WTC11 (cell line): Measurements from ENCODE around the gene RAP2C. TPM values are rescaled to one million over a fixed set of nuclear protein-coding genes. Genes with fewer than 3 reads are reported as not detected.

ENCODE experiments used
- ATAC-seq: fragments of 200-7000 bp; cut with Tn5 transposase; 2 replicates; pipeline ENCODE4 v1.10.0; 2021; ENCODE audit warnings: mild to moderate bottlenecking, moderate library complexity
- CTCF ChIA-PET: fragments of 300-600 bp; sonication (Branson Sonifier 250); formaldehyde crosslinking; loops from one replicate; lab custom pipeline; 2021; ENCODE audit warnings: antibody characterized with exemption; lab: Charles Lee
- POLR2A ChIA-PET: fragments of 350-600 bp; sonication (Branson Sonifier 250); formaldehyde crosslinking; loops from one replicate; lab custom pipeline; 2021; ENCODE audit warnings: antibody characterized with exemption; lab: Charles Lee
- DNase-seq: peaks from one replicate; pipeline ENCODE4 v3.0.0; 2021; ENCODE audit warnings: low spot score
- H3K27ac Mint-ChIP-seq: 2 replicates; pipeline ENCODE4 v1.8.0; 2021; ENCODE audit warnings: mixed read lengths
- H3K27me3 Mint-ChIP-seq: 2 replicates; pipeline ENCODE4 v1.8.0; 2021; ENCODE audit warnings: low read depth, mild to moderate bottlenecking, moderate library complexity, mixed read lengths
- H3K36me3 Mint-ChIP-seq: 2 replicates; pipeline ENCODE4 v1.8.0; 2021; ENCODE audit warnings: mixed read lengths
- H3K4me1 Mint-ChIP-seq: 2 replicates; pipeline ENCODE4 v1.8.0; 2022; ENCODE audit warnings: mixed read lengths
- H3K4me3 Mint-ChIP-seq: 2 replicates; pipeline ENCODE4 v1.8.0; 2021; ENCODE audit warnings: mild to moderate bottlenecking, moderate library complexity, mixed read lengths
- H3K9me3 Mint-ChIP-seq: 2 replicates; pipeline ENCODE4 v1.8.0; 2021; ENCODE audit warnings: mixed read lengths
- ELF4 ChIP-seq: sonication (generic); formaldehyde crosslinking; IDR thresholded peaks from 2 replicates; pipeline ENCODE4 v1.8.1; 2022; ENCODE audit warnings: low read depth, mild to moderate bottlenecking, moderate library complexity, missing genetic modification reagents
- ETV6 ChIP-seq: sonication (generic); formaldehyde crosslinking; IDR thresholded peaks from 2 replicates; pipeline ENCODE4 v1.8.1; 2022; ENCODE audit warnings: mild to moderate bottlenecking, missing genetic modification reagents
- GABPB1 ChIP-seq: sonication (generic); formaldehyde crosslinking; IDR thresholded peaks from 2 replicates; pipeline ENCODE4 v1.8.1; 2023; ENCODE audit warnings: mild to moderate bottlenecking, missing genetic modification reagents
- MYBL2 ChIP-seq: sonication (generic); formaldehyde crosslinking; IDR thresholded peaks from 2 replicates; pipeline ENCODE4 v1.8.1; 2023; ENCODE audit warnings: mild to moderate bottlenecking, moderate library complexity, missing genetic modification reagents
- NR2C2 ChIP-seq: sonication (generic); formaldehyde crosslinking; IDR thresholded peaks from 2 replicates; pipeline ENCODE4 v1.8.0; 2022; ENCODE audit warnings: mild to moderate bottlenecking, missing genetic modification reagents
- PRRX2 ChIP-seq: fragments of 250-450 bp; sonication (Bioruptor Pico); IDR thresholded peaks from 2 replicates; pipeline ENCODE4 v1.8.0; 2021; ENCODE audit warnings: mild to moderate bottlenecking
- TCF7 ChIP-seq: sonication (generic); formaldehyde crosslinking; IDR thresholded peaks from 2 replicates; pipeline ENCODE4 v1.8.0; 2022; ENCODE audit warnings: mild to moderate bottlenecking, low read depth, missing genetic modification reagents, moderate library complexity
- ZBTB21 ChIP-seq: sonication (generic); formaldehyde crosslinking; IDR thresholded peaks from 2 replicates; pipeline ENCODE4 v1.8.1; 2023; ENCODE audit warnings: mild to moderate bottlenecking, missing genetic modification reagents, borderline replicate concordance
- ZNF121 ChIP-seq: sonication (generic); formaldehyde crosslinking; IDR thresholded peaks from 2 replicates; pipeline ENCODE4 v1.8.0; 2023; ENCODE audit warnings: missing genetic modification reagents
- ZNF396 ChIP-seq: fragments of 250-450 bp; sonication (Bioruptor Pico); IDR thresholded peaks from 2 replicates; pipeline ENCODE4 v1.8.0; 2021; ENCODE audit warnings: mild to moderate bottlenecking, moderate library complexity, borderline replicate concordance
- total RNA-seq: library from RNA; stranded (reverse); gene quantifications from 3 replicates; pipeline ENCODE4 v1.2.3, GENCODE V29; 2021
- TF ChIP-seq, protein P1 (sequence below): sonication (generic); formaldehyde crosslinking; IDR thresholded peaks from 2 replicates; pipeline ENCODE4 v1.8.0; 2022; ENCODE audit warnings: mild to moderate bottlenecking, missing genetic modification reagents
- TF ChIP-seq, protein P2 (sequence below): fragments of 250-450 bp; sonication (Bioruptor Pico); IDR thresholded peaks from 2 replicates; pipeline ENCODE4 v1.9.0; 2021; ENCODE audit warnings: mild to moderate bottlenecking, borderline replicate concordance
- TF ChIP-seq, protein P3 (sequence below): sonication (generic); formaldehyde crosslinking; conservative IDR thresholded peaks from 2 replicates; pipeline ENCODE4 v1.8.1; 2023; ENCODE audit warnings: mild to moderate bottlenecking, low read depth, missing genetic modification reagents, moderate library complexity

Gene RAP2C
- total RNA-seq, 1 experiment from 2014 or later, result 25.0 TPM

DNA sequence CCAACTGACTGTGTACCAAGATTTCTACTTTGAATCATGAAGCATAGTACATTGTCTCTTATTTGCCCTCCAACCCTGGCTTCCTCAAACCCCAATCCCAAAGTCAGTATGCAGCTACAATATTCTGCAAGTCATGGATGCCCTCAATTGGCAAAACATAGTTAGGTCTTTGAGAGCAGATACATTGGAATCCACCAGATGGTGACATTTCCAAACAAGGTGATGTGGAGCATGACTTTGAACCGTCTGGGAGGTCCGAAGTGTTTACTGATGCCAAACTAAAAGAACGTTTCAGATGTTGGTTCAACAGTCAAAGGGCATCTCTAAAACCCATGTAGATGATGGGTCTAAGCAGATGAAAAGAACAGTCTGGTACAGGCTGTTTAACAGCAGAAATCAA lies 47.8 kb downstream of the RAP2C start (continued):
- TF ChIP-seq ZNF396 (CRISPR knock-in tag), result no peak
- TF ChIP-seq TCF7 (CRISPR knock-in tag), result no peak
- no peak for TF ChIP-seq PRRX2
- TF ChIP-seq GABPB1 (CRISPR knock-in tag), result no peak
- TF ChIP-seq MYBL2 (CRISPR knock-in tag), result no peak

DNA sequence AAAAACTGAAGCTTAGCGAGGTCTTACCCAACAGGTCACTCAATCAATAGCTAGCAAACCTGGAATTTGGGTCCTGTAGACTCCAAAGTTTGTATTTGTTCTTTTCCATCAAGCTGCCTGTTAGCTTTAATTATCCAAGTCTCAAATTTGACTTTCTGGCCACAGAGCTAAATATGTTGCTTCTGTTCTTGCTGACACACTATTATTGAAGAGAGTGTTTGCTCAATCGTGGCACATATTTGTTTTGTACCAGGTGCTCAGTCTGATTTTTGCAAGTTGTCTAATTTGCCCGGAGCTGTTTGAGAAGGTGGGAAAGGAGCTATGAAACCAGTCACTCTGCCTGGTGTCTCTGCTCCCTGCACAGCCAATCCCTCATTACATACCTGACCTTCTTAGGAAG lies 49.7 kb downstream of the RAP2C start:
- no peak for ATAC-seq
- H3K4me1 Mint-ChIP-seq, result peaks cover 3% of the 10 kb centered on the region
- CTCF ChIA-PET, result interaction anchor here (0.8 kb wide), 1 partner anchor 50 kb away, joined by 3 read pairs; the partner anchor contains the start of gene RAP2C
- POLR2A ChIA-PET, result no interaction called here
- peaks cover 9% of the 10 kb centered on the region for H3K9me3 Mint-ChIP-seq
- H3K27ac Mint-ChIP-seq, result no peak overlapping the region
- H3K4me3 Mint-ChIP-seq, result no peak overlapping the region
- H3K27me3 Mint-ChIP-seq, result no peaks in the 10 kb centered on the region; the same call in 1 of the 2 replicates
- H3K36me3 Mint-ChIP-seq, result peaks cover 11% of the 10 kb centered on the region; the same call in 1 of the 2 replicates
- no peak for DNase-seq
- TF ChIP-seq ETV6 (CRISPR knock-in tag) (no peak), ELF4 (CRISPR knock-in tag) (no peak), ZBTB21 (CRISPR knock-in tag) (no peak)
- TF ChIP-seq, protein P1, sequence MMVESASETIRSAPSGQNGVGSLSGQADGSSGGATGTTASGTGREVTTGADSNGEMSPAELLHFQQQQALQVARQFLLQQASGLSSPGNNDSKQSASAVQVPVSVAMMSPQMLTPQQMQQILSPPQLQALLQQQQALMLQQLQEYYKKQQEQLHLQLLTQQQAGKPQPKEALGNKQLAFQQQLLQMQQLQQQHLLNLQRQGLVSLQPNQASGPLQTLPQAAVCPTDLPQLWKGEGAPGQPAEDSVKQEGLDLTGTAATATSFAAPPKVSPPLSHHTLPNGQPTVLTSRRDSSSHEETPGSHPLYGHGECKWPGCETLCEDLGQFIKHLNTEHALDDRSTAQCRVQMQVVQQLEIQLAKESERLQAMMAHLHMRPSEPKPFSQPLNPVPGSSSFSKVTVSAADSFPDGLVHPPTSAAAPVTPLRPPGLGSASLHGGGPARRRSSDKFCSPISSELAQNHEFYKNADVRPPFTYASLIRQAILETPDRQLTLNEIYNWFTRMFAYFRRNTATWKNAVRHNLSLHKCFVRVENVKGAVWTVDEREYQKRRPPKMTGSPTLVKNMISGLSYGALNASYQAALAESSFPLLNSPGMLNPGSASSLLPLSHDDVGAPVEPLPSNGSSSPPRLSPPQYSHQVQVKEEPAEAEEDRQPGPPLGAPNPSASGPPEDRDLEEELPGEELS (CRISPR knock-in tag), result no peak
- TF ChIP-seq, protein P2, sequence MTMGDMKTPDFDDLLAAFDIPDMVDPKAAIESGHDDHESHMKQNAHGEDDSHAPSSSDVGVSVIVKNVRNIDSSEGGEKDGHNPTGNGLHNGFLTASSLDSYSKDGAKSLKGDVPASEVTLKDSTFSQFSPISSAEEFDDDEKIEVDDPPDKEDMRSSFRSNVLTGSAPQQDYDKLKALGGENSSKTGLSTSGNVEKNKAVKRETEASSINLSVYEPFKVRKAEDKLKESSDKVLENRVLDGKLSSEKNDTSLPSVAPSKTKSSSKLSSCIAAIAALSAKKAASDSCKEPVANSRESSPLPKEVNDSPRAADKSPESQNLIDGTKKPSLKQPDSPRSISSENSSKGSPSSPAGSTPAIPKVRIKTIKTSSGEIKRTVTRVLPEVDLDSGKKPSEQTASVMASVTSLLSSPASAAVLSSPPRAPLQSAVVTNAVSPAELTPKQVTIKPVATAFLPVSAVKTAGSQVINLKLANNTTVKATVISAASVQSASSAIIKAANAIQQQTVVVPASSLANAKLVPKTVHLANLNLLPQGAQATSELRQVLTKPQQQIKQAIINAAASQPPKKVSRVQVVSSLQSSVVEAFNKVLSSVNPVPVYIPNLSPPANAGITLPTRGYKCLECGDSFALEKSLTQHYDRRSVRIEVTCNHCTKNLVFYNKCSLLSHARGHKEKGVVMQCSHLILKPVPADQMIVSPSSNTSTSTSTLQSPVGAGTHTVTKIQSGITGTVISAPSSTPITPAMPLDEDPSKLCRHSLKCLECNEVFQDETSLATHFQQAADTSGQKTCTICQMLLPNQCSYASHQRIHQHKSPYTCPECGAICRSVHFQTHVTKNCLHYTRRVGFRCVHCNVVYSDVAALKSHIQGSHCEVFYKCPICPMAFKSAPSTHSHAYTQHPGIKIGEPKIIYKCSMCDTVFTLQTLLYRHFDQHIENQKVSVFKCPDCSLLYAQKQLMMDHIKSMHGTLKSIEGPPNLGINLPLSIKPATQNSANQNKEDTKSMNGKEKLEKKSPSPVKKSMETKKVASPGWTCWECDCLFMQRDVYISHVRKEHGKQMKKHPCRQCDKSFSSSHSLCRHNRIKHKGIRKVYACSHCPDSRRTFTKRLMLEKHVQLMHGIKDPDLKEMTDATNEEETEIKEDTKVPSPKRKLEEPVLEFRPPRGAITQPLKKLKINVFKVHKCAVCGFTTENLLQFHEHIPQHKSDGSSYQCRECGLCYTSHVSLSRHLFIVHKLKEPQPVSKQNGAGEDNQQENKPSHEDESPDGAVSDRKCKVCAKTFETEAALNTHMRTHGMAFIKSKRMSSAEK (CRISPR knock-in tag), result no peak
- TF ChIP-seq, protein P3, sequence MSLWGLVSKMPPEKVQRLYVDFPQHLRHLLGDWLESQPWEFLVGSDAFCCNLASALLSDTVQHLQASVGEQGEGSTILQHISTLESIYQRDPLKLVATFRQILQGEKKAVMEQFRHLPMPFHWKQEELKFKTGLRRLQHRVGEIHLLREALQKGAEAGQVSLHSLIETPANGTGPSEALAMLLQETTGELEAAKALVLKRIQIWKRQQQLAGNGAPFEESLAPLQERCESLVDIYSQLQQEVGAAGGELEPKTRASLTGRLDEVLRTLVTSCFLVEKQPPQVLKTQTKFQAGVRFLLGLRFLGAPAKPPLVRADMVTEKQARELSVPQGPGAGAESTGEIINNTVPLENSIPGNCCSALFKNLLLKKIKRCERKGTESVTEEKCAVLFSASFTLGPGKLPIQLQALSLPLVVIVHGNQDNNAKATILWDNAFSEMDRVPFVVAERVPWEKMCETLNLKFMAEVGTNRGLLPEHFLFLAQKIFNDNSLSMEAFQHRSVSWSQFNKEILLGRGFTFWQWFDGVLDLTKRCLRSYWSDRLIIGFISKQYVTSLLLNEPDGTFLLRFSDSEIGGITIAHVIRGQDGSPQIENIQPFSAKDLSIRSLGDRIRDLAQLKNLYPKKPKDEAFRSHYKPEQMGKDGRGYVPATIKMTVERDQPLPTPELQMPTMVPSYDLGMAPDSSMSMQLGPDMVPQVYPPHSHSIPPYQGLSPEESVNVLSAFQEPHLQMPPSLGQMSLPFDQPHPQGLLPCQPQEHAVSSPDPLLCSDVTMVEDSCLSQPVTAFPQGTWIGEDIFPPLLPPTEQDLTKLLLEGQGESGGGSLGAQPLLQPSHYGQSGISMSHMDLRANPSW (CRISPR knock-in tag), result no peak
- TF ChIP-seq, all 79 proteins: peak for 0

DNA sequence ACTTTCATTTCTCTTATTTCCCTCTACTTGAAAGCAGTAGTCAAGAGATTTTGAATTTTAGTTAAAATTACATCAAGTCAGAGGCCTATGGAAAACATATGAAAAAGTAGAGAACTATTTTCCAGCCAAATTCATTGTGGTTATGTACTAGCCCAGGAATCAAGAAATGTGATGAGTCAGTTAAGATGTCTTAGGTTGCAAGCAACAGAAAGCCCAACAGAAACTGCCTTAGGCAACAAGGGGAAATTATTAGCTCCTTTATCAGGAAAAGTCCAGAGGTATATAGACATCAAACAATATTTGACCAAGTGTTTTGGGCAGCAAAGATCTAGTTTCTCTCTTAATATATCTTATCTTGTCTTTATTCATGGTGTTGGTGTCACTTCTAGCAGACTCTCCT lies 53.6 kb downstream of the RAP2C start:
- no peak overlapping the region for H3K27ac Mint-ChIP-seq
- POLR2A ChIA-PET, result no interaction called here
- ATAC-seq (no peak), DNase-seq (no peak)
- H3K9me3 Mint-ChIP-seq, result peaks cover 35% of the 10 kb centered on the region
- TF ChIP-seq ZNF121 (CRISPR knock-in tag), result no peak
- no peak for TF ChIP-seq NR2C2 (CRISPR knock-in tag)
- no peak overlapping the region for H3K4me3 Mint-ChIP-seq
- peaks cover 37% of the 10 kb centered on the region for H3K36me3 Mint-ChIP-seq
- H3K27me3 Mint-ChIP-seq, result peaks cover 4% of the 10 kb centered on the region
- H3K4me1 Mint-ChIP-seq, result peaks cover 9% of the 10 kb centered on the region; the same call in 1 of the 2 replicates
- CTCF ChIA-PET, result no interaction called here
